T follicular helper cell (primary cell): Measurements from ENCODE around the gene PCDH15.

ENCODE experiments used
- DNase-seq: peaks from one replicate; pipeline ENCODE4 v3.0.0-alpha.2; 2020; ENCODE audit warnings: low read depth

Gene PCDH15

GRCh38 chr10:54125098-54125747, 675.8 kb downstream of the PCDH15 start:
- no peak for DNase-seq

DNA sequence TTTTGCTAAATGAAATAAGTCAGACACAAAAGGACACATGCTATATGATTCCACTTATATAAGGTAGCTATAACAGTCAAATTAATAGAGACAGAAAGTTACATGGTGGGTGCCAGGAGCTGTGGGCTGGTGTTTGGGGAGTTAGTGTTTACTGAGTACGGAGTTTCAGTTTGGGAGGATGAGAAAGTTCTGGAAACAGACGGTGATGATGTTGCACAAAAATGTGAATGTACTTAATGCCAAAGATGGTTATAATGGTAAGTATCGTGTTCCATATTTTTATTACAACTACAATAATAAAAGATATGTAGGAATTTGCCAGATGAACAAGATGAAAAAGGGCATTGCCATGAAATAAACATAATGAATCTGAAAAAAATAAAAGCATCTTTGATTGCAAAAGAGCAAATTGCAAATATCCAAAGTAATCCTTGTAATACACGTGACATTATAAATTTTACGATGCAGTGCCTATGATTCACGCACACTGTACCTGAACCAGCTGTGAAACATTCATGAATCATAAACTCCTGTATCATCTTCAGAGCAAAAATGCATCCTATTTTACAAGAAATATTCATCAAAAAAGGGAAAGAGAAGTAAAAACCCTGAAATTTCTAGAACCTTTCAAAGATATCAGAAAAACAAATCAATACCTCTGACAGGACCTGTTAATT, 676.7 kb downstream of the PCDH15 start:
- no peak for DNase-seq

DNA sequence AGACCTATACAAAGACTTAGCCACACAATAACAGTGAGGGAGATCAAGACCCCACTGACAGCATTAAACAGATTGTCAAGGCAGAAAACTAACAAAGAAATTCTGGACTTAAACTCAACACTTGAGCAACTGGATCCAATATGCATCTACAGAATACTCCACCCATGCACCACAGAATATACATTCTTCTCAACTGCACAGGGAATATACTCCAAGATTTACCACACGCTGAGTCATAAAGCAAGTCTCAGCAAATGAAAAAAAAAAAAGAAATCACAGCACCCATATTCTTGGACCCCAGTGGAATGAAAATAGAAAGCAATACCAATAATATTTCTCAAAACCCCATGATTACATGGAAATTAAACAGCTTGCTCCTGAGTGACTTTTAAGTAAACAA, 680.2 kb downstream of the PCDH15 start:
- DNase-seq, result no peak

GRCh38 chr10:54108961-54109360, 692.1 kb downstream of the PCDH15 start:
- no peak for DNase-seq

DNA sequence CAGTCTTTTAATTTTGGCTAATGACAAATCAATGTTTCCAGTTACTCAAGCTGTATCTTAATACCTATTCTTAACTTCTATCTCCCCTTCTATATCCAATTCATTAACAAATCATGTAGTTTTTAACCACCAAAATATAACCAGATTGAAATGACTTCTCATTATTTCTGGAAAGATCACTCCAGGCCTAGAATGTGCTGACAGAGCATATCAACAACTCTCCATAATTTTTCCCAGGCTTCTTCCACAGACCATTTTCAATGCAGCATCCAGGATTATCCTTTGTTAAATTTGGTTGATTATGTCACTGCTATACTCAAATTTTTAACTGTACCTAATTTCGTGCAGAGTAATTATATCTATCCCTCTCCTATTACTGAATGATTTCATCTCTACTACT, 704.1 kb downstream of the PCDH15 start:
- DNase-seq, result no peak

GRCh38 chr10:54094321-54094720, 706.7 kb downstream of the PCDH15 start:
- DNase-seq, result no peak

- DNase-seq, result no peak
Observed at GRCh38 chr10:54091237-54091636, 709.8 kb downstream of the PCDH15 start.

GRCh38 chr10:54081950-54082349, 719.1 kb downstream of the PCDH15 start:
- no peak for DNase-seq

DNA sequence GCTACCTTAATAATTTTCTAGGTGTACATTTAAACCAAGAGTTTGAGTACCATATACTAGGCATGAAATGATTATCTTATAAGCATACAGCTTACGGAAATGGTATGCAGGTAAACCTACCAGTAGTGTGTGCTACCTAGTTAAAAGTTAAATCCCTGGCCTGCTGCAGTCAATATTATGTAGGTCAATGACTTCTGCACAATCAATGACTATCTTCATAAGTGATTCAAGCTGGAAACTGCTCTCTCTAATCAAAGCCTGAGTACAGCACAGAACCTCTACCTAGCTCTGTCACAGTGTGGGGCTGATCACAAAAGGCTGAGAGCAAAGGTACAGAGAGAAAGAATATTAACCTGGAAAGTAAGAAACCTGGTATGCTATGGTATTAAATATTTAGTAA, 733.7 kb downstream of the PCDH15 start:
- no peak for DNase-seq

DNA sequence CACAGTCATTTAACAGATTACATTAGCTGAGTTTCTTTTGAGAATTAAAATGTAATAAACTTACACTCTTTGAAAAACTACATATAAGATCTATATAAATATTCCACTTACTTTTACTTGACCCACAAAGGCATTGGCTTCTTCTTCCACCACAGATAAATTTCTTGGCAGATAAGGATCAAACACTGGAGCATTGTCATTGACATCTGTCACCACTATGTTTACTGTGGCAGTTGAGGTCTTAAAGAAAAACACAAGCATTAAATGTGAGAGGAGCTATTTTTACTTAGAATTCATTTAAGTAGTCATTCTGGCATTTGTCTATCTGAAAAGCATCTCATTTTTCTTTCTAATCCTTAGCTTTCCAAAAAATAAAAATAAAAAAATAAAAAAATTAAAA, 734.4 kb downstream of the PCDH15 start:
- no peak for DNase-seq

GRCh38 chr10:54065106-54065505, 735.9 kb downstream of the PCDH15 start:
- no peak for DNase-seq

DNA sequence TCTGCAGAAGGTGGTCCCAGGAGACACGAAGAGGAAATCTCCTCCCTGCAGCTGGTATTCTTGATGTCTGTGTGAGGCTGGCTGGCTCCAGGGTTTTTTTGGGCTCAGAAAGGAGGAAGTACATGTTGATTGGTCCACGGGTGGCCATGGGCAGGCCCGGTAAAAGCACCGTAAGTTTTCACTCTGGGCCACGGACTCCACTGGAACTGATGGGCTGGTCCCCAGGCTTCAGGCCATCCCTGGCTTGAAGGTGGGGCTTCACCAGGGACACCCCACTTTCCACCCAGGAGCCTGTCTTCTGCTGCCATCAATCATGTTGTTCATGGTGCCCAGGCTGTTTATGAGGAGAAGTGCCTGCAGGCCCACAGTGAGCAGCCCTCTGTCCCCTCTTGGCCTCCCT, 736.8 kb downstream of the PCDH15 start:
- no peak for DNase-seq

DNA sequence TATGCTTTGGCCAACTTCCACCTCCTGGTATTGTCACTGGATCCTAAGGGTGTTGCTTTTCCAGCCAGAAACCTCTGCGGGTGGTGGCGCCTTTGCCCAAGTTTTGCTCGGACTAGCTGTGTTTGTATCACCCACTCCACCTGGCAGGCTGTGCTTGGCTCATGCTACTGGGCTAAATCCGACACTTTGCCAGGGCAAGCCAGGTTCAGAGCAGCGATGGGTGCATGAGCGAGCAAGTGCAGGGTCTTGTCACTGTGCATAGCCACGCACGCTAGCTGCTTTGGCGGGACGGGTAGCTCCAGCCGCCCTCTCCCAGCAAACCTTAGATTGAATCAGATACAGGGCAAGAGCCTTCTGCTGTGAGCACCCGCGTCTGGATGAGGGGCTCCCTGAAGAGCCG, 737.5 kb downstream of the PCDH15 start:
- no peak for DNase-seq

GRCh38 chr10:54060572-54060971, 740.5 kb downstream of the PCDH15 start:
- no peak for DNase-seq

DNA sequence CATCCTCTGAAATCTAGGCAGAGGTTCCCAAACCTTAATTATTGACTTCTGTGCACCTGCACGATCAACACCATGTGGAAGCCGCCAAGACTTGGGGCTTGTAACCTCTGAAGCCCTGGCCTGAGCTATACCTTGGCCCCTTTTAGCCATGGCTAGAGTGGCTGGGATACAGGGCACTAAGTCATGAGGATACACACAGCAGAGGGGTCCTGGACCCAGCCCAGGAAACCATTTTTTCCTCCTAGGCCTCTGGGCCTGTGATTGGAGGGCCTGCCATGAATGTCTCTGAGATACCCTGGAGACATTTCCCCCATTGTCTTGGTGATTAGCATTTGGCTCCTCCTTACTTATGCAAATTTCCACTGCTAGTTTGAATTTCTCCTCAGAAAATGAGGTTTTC, 743.7 kb downstream of the PCDH15 start:
- no peak for DNase-seq

GRCh38 chr10:54026340-54026739, 774.7 kb downstream of the PCDH15 start:
- DNase-seq, result no peak

DNA sequence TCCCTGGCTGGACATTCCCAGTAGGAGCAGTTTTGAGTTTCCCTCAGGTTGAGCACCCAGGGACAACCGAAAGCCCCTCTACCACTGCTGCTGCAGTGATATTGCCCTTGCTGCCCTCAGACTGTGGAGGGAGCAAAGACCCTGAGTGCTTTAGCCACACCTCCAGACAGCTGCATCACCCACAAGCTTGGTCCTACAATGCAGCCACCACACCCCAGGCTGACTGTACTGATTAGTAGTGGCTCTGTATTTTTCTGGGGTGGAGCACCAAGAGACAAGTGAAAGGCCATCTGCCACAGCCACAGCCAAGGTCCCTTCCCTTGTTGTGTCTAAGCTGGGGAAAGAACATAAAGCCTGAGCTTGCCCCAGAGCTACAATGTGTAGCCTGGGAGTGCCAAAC, 789.9 kb downstream of the PCDH15 start:
- DNase-seq, result no peak

- no peak for DNase-seq
Observed at GRCh38 chr10:54010337-54010933, 790.6 kb downstream of the PCDH15 start.

DNA sequence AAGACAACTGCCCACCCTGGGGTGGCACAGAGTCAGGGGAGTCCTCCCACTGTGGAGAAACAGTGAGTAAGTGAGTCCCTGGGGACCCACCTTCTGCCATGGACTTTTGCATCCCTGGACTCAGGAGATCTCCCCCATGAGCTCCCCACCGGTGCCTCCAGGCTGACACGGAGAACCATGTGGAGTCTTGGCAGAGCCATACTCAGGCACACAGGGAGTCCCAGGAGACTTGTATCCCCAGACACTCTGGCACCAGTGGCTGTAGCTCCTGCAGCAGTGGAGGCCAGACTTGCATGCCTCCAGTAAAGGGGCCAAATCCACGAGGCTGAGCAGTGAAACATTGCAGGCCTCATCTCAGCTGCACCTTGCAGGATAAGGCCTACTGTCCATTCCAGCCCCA, 791.4 kb downstream of the PCDH15 start:
- DNase-seq, result no peak

DNA sequence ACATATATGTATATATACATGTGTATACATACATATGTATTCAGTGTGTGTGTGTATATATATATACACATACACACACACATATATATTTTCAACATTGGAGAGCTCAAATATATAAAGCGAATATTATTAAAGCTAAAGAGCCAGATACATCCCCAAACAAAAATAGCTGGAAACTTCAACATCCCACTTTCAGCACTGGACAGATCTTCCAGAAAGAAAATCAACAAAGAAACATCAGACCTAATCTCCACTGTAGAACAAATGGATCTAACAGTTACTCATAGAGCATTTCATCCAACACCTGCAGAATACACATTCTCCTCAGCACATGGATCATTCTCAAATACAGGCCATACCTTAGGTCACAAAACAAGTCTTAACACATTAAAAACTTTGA, 799.0 kb downstream of the PCDH15 start:
- DNase-seq, result no peak

DNA sequence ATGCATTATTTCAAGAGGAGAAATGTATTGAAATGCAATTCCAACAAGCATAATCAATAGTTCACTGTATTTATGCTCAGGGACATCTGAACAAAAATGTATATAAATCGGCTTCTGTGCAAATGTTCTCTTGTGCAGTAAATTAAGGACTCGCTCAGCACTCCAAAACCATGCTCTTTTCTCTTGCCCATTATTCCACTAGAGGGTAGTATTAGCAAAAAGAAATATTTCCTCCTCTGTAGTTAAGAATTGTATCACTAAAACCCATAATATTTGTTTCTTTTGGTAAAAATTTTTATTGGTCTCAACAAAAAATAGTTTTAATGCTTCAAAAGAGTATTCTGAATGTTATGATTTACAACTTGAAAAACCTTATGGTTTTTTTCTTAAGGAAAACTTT, 803.1 kb downstream of the PCDH15 start:
- DNase-seq, result no peak

GRCh38 chr10:53990799-53991238, 810.2 kb downstream of the PCDH15 start:
- DNase-seq, result no peak

GRCh38 chr10:53983431-53983830, 817.6 kb downstream of the PCDH15 start:
- DNase-seq, result no peak

- no peak for DNase-seq
Observed at GRCh38 chr10:53980210-53980609, 820.8 kb downstream of the PCDH15 start.
